HG02870 (cell line): ENCODE measurements around the gene CMTM8.
A peak's percentile ranks its signal among the peaks of the same experiment; 100 is the strongest.

Experiments
- ATAC-seq: cut with Tn5 transposase; IDR thresholded peaks from one replicate; pipeline ENCODE4 v1.9.1; 2021; ENCODE audit warnings: mild to moderate bottlenecking, moderate library complexity; ENCODE audit not compliant: unreplicated experiment

The CMTM8 gene

DNA sequence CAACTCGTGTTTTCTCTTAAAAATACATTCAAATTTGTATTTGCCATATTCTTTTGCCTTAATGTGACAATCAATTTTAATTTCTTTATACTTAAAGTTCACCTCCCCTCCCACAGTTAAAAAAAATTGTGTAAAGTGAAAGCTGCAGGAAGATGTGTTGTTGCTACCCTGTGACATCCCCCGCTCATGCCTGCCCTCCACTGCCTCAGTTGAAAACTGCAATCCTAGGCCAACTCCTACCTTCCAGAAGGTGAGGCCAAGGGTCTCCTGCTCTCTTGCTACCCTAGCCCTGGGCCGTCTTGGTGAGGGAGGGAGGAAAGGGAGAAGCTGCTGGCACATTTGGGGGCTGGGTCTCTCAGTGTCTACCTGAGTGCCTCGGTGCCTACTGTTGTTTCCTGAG lies 96.2 kb downstream of the CMTM8 start:
- ATAC-seq = no peak

DNA sequence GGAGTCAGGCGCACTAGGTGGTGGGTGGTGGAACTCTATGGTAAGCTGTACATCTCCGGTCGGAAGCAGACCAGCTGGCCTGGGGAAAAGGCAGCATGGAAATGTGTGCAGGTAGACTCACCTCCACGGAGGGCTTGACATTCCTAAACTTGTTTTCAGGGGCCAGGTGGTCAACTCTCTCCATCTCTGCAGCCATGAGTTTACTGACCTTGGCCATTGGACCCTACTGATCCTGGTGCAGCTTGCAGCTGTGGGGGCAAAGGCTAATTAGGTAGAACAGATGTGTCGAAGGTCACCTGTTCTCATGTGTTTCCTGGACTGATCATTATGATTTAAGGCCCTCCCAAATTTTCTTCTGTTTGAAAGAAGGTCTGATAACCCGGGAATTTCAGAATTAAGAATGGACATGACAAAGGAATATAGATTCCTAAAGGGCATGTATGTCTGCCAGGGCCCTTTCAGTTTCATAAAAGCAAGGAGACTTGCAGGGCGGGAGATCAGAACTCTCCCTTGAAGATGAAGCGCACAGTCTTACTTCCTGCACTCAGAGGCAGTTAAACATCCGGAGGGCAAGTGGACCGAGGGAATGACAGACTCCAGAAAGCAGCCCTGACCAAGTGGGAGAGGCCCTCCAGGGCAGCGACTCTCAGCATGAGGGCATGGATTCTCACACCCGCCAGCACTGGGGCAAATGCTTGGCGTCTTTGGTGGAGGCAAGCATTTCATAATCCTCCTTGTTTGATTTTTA lies 97.1 kb downstream of the CMTM8 start:
- no peak for ATAC-seq

DNA sequence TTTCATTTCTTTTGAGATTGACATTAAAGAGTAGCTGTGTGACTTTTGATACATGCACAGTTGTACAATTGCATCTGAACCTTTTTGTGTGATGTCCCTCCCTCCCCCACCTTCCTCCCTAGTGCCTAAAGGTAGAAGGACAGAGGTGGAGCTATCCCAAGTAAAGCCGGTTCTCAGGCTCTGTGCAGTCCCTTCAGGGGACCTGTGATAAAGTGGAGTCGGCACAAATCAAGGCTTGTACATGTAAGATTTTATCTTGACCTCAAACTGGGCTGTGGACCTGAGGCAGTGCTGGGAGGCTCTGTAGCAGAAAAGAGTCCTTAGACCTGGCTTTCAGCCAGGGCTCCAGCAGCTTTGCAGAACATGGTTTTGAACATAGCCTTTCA lies 97.6 kb downstream of the CMTM8 start:
- no peak for ATAC-seq

DNA sequence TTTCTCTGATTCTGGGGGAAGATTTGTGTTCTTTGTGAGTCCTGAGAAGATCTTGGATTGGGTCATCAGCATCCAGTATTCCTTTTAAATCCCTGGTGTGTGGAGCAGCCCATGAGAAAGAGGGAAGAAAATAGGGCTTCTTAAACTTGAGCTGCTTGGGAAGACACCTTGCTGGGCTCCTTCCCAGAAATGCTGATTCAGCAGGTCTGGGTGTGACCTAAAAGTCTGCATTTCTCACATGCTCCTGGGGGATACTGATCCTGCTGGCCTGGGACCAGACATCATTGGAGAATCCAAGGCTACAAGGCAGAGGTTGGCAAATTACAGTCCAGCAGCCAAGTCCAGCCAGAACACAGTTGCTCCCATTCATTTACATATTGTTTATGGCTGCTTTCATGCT lies 99.0 kb downstream of the CMTM8 start:
- no peak for ATAC-seq

DNA sequence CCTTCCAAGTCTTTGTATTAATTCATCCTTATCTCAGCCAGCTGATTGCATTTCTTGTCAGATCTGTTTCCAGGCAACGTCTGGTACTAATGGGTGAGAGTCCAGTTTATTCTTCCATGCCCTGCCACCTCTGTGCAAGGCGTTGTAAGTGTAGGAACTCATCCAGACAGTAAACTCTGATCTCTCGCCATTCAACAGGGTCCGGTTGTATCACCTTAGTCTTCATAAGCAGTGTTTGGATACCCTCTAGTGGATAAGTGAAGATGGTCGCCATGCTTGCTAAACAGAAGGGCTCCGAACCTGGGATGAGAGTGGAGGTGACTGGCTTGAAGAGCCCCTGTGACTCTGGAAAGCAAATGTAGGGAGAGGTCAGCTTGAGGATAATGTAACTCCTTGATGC lies 101.6 kb downstream of the CMTM8 start:
- ATAC-seq = no peak

DNA sequence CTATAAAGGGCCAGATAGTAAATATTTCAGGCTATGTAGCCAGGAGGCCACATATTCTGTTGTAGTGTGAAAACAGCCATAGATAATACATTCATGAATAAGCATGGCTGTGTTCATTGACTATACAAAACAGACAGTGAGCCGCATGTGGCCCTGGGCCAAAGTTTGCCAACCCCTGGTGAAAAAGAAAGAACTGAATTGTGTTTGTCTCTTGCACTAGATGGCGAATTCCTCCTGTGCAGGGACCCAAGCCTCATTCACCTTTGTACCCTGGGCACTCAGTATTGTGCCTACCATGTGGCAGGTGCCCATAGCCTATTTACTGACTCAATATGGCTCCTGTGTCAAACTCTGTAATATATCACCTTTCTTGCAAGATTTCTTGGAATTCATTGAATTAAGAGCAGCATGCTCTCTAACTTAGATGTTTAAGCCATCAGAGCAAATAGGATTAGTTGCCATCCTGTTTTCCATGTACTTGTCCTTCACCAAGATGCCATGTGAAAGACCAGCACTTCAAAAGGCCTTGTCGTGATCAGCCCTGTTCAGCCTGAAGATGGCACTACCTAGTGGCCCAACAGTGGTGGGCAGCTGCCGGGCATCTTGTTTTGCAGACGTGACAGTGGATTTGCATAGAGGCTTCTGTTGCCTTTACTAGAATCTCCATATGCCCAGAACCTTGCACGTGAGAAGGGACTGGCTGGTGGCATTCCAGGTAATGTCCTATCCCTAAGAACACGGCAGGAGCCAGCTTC lies 102.3 kb downstream of the CMTM8 start:
- ATAC-seq = no peak

DNA sequence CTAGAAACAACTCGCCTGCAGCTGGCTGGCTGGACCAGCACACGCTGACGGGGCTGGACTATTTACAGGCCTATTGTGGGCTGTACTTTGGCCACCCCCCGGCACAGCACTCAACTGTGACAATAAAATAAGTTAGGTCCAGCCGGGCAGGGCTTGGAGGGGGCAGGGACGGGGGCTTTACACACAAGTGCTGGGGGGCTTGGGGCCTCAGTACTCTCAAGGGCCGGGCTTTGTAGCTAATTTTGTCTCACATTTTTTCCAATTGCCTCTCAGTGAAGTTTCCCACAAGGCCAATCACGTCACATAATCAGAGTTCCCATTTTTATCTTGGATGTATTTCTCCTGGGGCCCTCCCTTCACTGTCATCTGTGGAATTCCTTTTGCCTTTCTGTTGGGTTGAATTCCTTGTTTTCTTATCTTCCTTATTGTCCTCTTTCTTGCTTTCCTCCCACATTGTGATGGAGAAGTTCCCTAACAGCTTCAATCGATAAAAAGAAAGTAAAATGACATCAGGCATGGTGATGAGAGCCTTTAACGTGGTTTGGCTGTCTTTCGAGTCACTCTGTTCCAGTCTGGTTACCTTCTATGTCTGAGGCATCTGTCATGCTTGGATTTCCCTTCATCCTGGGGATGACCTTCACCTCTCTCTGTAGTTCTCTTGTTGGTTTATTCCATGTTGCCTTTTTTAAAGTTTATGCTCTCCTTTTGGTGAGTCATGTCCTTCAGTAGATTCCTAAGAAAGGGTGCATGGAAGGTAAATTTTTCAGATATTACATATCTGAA lies 109.1 kb downstream of the CMTM8 start:
- no peak for ATAC-seq

DNA sequence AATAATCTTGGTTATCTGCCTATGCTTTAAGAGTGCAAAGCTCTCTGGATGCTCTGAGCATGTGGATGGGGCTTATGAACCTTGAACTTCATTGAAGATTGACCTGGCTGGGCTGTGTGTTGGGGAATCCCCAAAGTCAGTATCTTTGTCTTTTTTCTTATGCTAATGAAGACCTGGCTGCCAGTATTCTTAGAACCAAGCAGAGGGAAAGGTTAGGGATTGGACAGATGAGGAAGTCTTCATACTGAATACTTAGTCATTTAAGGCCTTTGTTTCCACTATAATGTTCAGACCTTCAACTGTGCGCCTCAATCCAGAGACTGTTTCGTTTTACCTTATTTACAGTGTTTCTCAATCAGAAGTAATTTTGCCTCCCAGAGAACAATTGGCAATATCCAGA lies 110.7 kb downstream of the CMTM8 start:
- ATAC-seq = no peak

DNA sequence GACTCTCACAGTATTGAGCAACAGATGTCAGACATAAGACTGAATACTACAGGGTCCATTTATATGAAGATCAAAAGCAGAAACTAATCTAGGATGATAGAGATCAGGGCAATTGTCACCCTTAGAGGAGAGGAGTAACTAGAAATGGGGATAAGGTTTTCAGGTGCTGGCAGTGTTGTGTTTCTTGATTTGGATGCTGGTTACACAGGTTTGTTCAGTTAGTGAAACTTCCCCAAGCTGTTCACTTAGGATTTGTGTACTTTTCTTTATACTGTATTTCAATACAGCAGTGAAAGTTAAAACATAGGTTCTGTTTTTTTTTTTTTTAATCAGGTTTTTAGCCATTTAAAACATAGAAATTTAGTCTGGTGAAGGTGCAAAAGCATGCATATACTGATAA lies 114.1 kb downstream of the CMTM8 start:
- no peak for ATAC-seq

DNA sequence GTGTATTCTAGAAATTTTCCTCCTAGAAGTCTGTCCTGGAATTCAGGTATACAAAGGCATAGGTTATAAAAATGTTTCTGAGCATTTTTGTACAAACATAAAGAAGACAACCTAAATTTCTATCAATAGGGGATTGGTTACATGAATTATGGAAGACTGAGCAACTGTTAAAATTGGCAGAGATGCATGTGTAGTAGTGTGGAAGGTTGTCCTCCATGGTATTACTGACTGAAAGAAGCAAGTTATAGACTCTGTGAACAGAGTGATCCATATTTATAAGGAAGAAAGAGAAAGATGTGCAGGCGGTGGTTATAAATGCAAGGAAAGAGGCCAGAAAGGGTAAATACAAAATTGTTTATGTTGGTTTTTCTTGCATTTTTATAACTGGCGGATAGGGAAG lies 114.9 kb downstream of the CMTM8 start:
- ATAC-seq = no peak

DNA sequence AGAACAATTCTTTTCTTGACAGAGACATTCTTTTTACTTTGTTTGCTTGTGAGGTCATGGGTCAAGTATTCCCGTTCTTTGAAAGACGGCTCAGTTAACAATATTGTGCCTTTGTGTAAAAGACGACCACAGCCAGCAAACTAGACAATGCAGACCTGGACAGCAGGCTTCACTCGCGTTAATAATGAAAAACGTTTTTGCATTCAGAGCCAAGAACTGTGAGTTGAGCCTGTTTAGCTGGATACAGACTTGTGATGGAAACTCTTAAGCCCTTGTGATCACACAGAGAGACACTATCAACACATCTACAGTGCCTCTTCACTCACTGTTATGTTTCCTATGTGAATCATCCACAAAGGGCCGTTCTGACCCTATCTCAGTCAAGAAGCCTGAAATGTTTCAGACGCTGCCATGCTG lies 115.9 kb downstream of the CMTM8 start:
- no peak for ATAC-seq

DNA sequence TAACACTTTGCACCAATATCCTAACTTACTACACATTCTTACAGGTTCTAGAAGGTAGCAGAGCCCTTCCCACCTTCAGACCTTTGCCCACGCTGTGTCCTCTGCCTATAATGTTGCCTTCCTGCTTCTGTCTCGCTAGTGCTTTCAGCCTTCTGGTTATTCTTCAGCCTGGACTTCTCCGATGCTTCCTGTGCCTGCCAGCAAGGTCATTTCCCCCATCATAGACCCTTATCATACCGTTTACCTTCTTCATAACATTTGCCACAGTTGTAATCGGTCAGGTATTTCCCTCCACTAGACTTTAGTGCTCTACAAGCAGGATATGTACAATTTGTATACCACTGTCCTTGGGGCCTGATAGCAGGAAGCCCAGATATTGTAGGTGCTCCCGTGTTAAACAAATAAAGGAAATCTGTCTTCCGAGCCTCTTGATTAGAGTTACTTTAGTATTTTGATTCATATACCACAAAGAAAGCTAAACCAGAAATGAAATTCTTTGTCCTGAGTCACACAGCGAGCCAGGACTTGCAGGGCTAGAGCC lies 117.3 kb downstream of the CMTM8 start:
- ATAC-seq = no peak

DNA sequence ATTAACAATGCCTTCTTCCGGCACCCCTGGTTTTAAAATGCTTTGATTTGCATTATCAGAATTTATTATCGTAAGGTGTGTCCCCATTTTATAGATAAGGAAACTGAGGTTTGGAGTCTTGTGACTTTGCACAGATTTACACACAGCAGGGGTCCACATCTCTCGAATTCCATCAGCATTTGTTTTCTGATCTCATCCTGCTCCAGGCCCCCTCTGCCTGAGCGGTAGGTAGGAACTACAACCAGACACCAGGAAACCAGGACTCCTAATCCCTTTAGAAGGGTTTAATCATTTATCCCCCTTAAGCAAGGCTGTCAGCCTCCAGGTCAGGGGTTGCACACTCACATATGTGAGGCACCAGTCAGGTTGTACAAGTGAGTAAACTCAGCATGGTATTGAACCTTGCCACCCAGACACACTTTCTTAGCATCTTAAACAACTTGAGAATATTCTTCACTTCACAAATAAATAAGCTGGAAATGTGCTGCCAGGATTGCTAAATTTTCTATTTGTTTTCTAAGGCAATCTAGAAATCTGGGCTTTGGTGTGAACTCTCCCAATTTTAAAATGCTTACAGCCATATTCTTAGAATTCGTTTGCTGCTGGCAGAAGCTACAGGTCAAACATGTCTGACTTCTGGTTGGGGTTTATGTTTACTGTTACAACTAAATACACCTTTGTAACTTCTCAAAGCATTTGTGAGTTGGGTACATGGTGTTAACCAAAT lies 121.4 kb downstream of the CMTM8 start:
- ATAC-seq = no peak

DNA sequence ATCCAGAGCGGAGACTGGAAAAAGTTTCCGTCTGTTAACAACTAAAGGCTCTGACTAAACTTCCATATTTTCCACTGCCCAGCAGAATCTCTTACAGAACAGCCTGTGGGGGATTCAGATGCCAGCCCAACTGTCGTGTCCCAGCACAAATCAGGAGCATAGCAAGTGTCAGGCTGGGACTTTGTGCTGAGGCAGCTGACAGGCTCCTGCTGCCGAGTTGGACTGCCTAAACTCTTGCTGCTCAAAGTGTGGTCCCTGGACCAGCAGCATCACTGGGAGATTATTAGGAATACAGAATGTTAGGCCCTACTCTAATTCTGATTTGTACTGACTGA lies 122.0 kb downstream of the CMTM8 start:
- no peak for ATAC-seq

DNA sequence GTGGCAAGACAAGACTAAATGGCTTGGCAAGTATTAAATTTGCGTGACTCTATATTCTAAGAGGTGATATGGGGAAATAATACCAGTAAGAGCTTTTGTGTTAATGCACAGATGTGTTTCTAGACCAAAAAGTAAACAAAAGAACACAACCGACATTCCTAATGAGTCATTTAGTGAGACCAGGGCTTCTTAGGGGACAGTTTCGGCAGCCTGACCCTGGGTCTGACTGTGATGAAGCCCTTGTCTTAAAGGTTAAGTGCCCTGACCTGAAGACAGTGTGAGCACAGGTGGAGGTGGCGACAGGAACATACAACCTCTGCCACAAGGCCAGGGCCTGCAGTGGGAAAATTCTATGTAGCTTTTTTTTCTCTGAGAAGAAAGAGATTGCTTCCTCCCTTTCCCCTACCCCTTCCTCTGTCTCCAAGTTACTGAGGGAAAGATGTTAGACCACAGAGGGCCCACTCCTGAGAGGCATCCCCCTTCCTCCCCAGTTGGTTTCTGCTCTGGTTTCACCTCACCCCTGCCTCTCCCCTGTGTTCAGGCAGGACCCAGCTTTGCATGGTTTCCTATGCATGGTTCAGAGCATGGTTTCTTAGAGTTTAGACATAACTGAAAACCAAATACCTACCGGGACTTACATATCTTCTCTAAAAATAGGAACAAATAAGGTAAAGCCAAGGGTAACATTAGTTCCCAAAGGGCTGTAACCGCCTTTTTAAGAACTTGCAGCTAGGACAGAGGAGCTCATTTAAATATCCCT lies 128.3 kb downstream of the CMTM8 start:
- peak; percentile 79 for ATAC-seq

DNA sequence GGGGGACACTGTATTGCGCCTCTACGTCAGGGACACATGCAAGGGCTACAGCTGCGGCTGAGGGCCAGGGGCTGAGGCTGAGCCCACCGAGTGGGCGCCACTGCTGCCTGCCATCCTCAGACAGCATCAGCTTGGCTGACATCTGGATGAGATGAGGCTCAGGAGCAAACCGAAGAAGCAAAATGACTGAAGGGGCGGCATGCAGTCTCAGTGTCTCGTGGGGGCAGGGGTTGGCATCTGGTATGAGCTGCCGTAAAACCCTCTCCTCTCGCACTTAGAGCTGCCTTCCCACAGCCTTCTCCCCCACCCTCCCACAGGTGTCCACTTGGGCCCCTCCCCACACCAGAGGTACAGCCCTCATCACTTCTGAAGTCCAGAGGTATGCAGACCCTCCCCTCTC lies 129.0 kb downstream of the CMTM8 start:
- no peak for ATAC-seq

DNA sequence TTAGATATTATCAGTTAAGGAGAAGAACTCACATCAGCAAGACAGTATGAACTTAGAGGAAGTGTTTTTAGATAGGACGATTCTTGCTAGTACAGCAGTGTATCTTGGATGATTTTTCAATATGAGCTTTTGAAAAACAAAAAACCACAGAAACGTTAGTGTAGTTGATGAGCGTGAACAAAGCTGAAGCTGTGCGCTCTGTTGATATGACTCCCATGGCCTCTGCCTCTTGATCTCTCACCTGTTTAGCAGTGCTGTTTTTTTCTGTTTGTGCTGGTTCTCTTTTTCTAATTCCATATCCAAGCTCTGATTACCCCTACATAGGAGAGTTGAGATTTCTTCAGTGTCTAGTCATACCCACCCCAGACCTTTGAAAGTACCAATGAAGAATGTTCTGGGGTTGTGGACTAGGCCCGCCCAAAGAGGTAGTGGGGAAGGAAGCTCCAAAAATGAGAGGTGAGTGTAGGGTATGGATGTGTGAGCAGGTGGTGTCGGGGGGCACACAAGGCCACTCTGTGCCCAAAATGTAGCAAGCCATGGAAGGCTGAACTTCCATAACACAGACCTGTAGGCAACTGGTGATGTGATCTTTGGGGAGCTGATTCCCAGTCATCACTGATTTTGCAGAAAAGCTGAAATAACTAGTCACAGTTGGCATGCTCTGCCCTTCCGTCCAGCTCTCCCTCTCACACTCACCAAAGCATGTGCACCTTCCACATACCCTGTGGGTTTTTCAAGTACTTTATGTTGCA lies 133.2 kb downstream of the CMTM8 start:
- no peak for ATAC-seq

DNA sequence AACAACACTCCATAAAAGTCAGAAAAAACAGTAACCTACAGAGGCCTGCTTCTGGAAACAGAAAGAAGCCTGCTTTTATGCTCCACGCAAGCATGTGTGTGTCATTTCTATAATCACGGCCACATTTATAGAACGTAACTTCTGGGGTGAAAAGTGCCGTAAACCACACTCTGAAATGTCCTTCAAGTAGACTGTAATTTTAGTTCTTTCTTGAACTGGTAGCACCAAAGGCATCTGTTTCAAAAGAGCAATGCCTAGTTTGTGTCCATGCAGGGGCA lies 133.7 kb downstream of the CMTM8 start:
- ATAC-seq = no peak

DNA sequence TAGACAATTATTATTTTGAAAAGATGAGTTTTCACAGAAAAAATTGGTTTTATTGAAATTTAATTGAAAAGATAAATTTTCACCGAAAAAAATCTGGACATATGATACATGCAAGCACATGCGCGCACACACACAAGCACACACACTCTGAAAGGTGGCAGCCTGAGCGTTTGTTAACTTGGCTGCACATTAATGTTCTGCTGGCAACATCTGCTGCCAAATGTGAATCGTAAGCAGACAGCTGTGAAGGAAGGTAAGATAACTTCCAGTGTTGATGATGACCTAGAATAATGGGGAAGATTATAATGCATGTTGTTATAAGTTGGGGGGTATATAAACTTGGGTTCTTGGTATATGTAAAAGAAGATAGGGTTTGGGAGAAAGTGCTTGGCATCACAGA lies 134.8 kb downstream of the CMTM8 start:
- ATAC-seq = no peak

DNA sequence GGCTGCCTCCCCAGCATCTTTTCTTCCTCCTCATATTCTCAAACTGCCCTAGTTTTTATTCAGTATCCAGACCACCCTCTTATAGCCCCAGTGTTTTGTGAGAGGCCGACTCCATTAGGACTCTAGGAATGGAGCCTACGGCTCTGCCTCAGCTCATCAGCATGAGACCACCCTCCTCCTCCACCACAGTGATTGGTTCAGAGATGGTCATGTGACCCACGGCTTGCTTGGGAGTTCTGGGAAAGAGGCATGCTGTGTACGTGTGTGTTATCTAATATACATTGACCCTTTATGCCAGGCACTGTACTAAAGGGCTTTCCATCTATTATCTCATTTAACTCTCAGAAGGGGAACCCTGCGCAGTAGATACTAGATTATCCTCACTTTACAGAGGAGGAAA lies 135.4 kb downstream of the CMTM8 start:
- ATAC-seq = no peak
